GM23248 (cell line): ENCODE measurements around the gene BARX2. TPM values are rescaled to one million over a fixed set of nuclear protein-coding genes. Genes with fewer than 3 reads are reported as not detected.

Source experiments
- DNase-seq: peaks from one replicate; pipeline ENCODE4 v3.0.0-alpha.2; 2015
- H2AFZ ChIP-seq: fragments of 200-600 bp; sonication (generic); 2 replicates; pipeline ENCODE4 v1.6.1; 2016; ENCODE audit warnings: antibody characterized with exemption
- H3F3A ChIP-seq: fragments of 200-600 bp; sonication (generic); 2 replicates; pipeline ENCODE4 v1.6.1; 2016; ENCODE audit warnings: mild to moderate bottlenecking, antibody characterized with exemption, mixed run types; ENCODE audit not compliant: insufficient read depth
- H3K27ac ChIP-seq: fragments of 200-600 bp; sonication (generic); 2 replicates; pipeline ENCODE4 v1.5.1; 2016; ENCODE audit warnings: mild to moderate bottlenecking
- H3K27me3 ChIP-seq: fragments of 200-600 bp; sonication (generic); replicated peaks from 2 replicates; pipeline ENCODE4 v1.6.1; 2016; ENCODE audit warnings: mild to moderate bottlenecking; ENCODE audit not compliant: insufficient read depth
- H3K36me3 ChIP-seq: fragments of 200-600 bp; sonication (generic); 2 replicates; pipeline ENCODE4 v1.6.1; 2016; ENCODE audit warnings: low read depth, mild to moderate bottlenecking
- H3K4me1 ChIP-seq: fragments of 200-600 bp; sonication (generic); 2 replicates; pipeline ENCODE4 v1.6.1; 2016; ENCODE audit warnings: mild to moderate bottlenecking; ENCODE audit not compliant: insufficient read depth
- H3K4me2 ChIP-seq: fragments of 200-600 bp; sonication (generic); one replicate; pipeline ENCODE4 v1.6.1; 2016; ENCODE audit warnings: mild to moderate bottlenecking; ENCODE audit not compliant: unreplicated experiment
- H3K4me3 ChIP-seq: fragments of 200-600 bp; sonication (generic); 2 replicates; pipeline ENCODE4 v1.5.1; 2016; ENCODE audit warnings: mild to moderate bottlenecking
- H3K79me2 ChIP-seq: fragments of 200-600 bp; sonication (generic); 2 replicates; pipeline ENCODE4 v1.6.1; 2016; ENCODE audit warnings: mild to moderate bottlenecking; ENCODE audit not compliant: insufficient read depth
- H3K9ac ChIP-seq: fragments of 200-600 bp; sonication (generic); 2 replicates; pipeline ENCODE4 v1.6.1; 2016; ENCODE audit warnings: mild to moderate bottlenecking
- H3K9me2 ChIP-seq: fragments of 200-600 bp; sonication (generic); 2 replicates; pipeline ENCODE4 v1.6.1; 2016; ENCODE audit warnings: mixed run types, mild to moderate bottlenecking, moderate library complexity; ENCODE audit not compliant: insufficient read depth
- H3K9me3 ChIP-seq: fragments of 200-600 bp; sonication (generic); one replicate; pipeline ENCODE4 v1.6.1; 2017; ENCODE audit warnings: low read depth
- H4K20me1 ChIP-seq: fragments of 200-600 bp; sonication (generic); 2 replicates; pipeline ENCODE4 v1.6.0; 2016; ENCODE audit not compliant: insufficient read depth
- EZH2 ChIP-seq: fragments of 200-600 bp; sonication (generic); IDR thresholded peaks from 2 replicates; pipeline ENCODE4 v1.6.1; 2018; ENCODE audit warnings: antibody characterized with exemption, mild to moderate bottlenecking; ENCODE audit not compliant: insufficient read depth, poor library complexity, severe bottlenecking
- EZH2phosphoT487 ChIP-seq: fragments of 200-600 bp; sonication (generic); IDR thresholded peaks from 2 replicates; pipeline ENCODE4 v1.6.1; 2018; ENCODE audit warnings: antibody characterized with exemption, moderate library complexity, mild to moderate bottlenecking, low read depth; ENCODE audit not compliant: insufficient read depth
- WGBS, 2 experiments: methylation state at CpG; one replicate each; pipeline ENCODE4 v1.1.6; 2015 to 2017; ENCODE audit warnings: low lambda C conversion rate in 2 of 2, low coverage in 1 of 2; ENCODE audit errors: missing lambda C conversion rate in 2 of 2; 5-methylcytosine and 5-hydroxymethylcytosine counted together
- in situ Hi-C: fragments of 300-500 bp; cut with MboI; formaldehyde crosslinking; loops from 2 replicates; pipeline ENCODE4 v1.15.0; 2020
- polyA plus RNA-seq: library from polyadenylated mRNA; unstranded; fragments of >200 nt; fragmentation: Nextera tagmentation; extraction: Ambion mirVana; gene quantifications from 2 replicates; pipeline ENCODE4 v1.2.1, GENCODE V29; 2016
- total RNA-seq: library from RNA; depleted of rRNA; stranded (reverse); fragments of >200 nt; shearing (Covaris generic); gene quantifications from 2 replicates; pipeline ENCODE4 v1.2.3, GENCODE V29; 2014

The BARX2 gene
- total and polyA plus RNA-seq, 2 experiments from 2014 or later, result not detected

GRCh38 chr11:129382583-129382982 is 6.9 kb downstream of the BARX2 start:
- Histone ChIP-seq H3K4me1 (no peaks in the 10 kb centered on the region), H3F3A (no peaks in the 10 kb centered on the region), H3K9ac (no peak overlapping the region), H3K79me2 (no peaks in the 10 kb centered on the region), H3K4me2 (no peak overlapping the region), H3K27ac (no peak overlapping the region), H3K9me3 (no peaks in the 10 kb centered on the region), H4K20me1 (no peaks in the 10 kb centered on the region), H3K9me2 (no peaks in the 10 kb centered on the region), H3K36me3 (no peaks in the 10 kb centered on the region), H3K27me3 (peaks cover 95% of the 10 kb centered on the region), H2AFZ (no peak overlapping the region), H3K4me3 (no peak overlapping the region)
- WGBS, 2 experiments, result 37 to 39% methylated on average over 7 of the region's 7 CpGs
- no peak for TF ChIP-seq EZH2phosphoT487
- no peak for TF ChIP-seq EZH2
- in situ Hi-C loops, result no loop called here
- DNase-seq, result no peak

DNA sequence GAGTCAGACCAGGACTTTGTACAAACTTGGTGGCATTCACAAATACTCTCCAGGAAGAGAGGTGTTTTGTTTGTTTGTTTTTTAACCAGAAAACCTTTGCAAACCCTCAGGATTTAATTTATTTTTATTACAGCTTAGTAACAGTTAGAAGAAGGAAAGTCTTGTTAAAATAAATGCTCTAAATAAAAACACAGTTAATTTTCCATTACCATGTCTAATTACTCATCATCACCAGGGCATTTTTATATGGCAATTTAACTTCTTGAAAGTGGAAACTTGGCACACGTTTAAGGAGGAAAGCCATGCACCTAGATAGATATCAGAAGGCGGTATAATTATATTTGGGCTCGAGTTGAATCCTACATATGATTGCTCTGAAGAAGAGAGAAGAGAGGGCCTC is 7.4 kb downstream of the BARX2 start:
- no peak overlapping the region for H3K27ac ChIP-seq
- H3K9ac ChIP-seq, result no peak overlapping the region
- H3K9me3 ChIP-seq, result no peaks in the 10 kb centered on the region
- no peak overlapping the region for H3K4me3 ChIP-seq
- H3F3A ChIP-seq, result no peaks in the 10 kb centered on the region
- no peak for DNase-seq
- in situ Hi-C loops, result no loop called here
- no peaks in the 10 kb centered on the region for H3K9me2 ChIP-seq
- H3K4me2 ChIP-seq, result no peak overlapping the region
- H3K79me2 ChIP-seq, result no peaks in the 10 kb centered on the region
- no peak overlapping the region for H2AFZ ChIP-seq
- H3K36me3 ChIP-seq, result no peaks in the 10 kb centered on the region
- peaks cover 95% of the 10 kb centered on the region for H3K27me3 ChIP-seq
- no peaks in the 10 kb centered on the region for H4K20me1 ChIP-seq
- TF ChIP-seq EZH2phosphoT487, result no peak
- TF ChIP-seq EZH2, result no peak
- no peaks in the 10 kb centered on the region for H3K4me1 ChIP-seq
- 22 to 31% methylated on average over 3 of the region's 3 CpGs for WGBS, 2 experiments

DNA sequence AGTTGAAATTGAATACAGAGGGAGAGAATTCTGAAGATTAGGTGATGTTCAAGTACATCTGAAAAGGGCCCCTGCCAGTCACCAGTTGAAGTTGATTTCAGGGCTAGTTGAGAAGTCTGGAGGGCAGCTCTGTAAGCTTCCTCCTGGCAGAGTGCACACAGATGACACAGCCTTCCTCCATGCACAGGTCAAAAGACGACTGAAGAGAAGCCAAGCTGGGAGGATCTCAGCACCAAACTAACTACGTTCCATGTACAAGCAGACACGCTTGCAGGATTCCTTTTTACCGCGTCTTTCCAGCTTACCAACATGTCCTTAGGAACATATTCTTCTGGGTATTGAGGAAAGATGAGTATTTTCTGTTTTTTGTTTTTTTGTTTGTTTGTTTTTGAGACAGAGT is 7.9 kb downstream of the BARX2 start:
- no peak overlapping the region for H2AFZ ChIP-seq
- peaks cover 95% of the 10 kb centered on the region for H3K27me3 ChIP-seq
- H3K4me1 ChIP-seq, result no peaks in the 10 kb centered on the region
- in situ Hi-C loops, result no loop called here
- no peak overlapping the region for H3K9ac ChIP-seq
- DNase-seq, result no peak
- 57% methylated on average over 5 of the region's 5 CpGs for WGBS, 2 experiments
- H3K79me2 ChIP-seq, result no peaks in the 10 kb centered on the region
- no peaks in the 10 kb centered on the region for H3K9me2 ChIP-seq
- H3F3A ChIP-seq, result no peaks in the 10 kb centered on the region
- H4K20me1 ChIP-seq, result no peaks in the 10 kb centered on the region
- no peaks in the 10 kb centered on the region for H3K9me3 ChIP-seq
- H3K27ac ChIP-seq, result no peak overlapping the region
- no peak overlapping the region for H3K4me2 ChIP-seq
- H3K36me3 ChIP-seq, result no peaks in the 10 kb centered on the region
- H3K4me3 ChIP-seq, result no peak overlapping the region
- no peak for TF ChIP-seq EZH2phosphoT487
- no peak for TF ChIP-seq EZH2

GRCh38 chr11:129384415-129384814 is 8.8 kb downstream of the BARX2 start:
- Histone ChIP-seq H3K27ac (no peak overlapping the region), H4K20me1 (no peaks in the 10 kb centered on the region), H3K79me2 (no peaks in the 10 kb centered on the region), H3K9ac (no peak overlapping the region), H3K9me2 (no peaks in the 10 kb centered on the region), H3K4me3 (no peak overlapping the region), H3K36me3 (no peaks in the 10 kb centered on the region), H3K4me2 (no peak overlapping the region), H3K9me3 (no peaks in the 10 kb centered on the region), H3K4me1 (no peaks in the 10 kb centered on the region), H3F3A (no peaks in the 10 kb centered on the region), H3K27me3 (peaks cover 95% of the 10 kb centered on the region), H2AFZ (no peak overlapping the region)
- in situ Hi-C loops, result no loop called here
- TF ChIP-seq EZH2 (no peak), EZH2phosphoT487 (no peak)
- WGBS, 2 experiments, result 32 to 39% methylated on average over 3 of the region's 3 CpGs
- no peak for DNase-seq

DNA sequence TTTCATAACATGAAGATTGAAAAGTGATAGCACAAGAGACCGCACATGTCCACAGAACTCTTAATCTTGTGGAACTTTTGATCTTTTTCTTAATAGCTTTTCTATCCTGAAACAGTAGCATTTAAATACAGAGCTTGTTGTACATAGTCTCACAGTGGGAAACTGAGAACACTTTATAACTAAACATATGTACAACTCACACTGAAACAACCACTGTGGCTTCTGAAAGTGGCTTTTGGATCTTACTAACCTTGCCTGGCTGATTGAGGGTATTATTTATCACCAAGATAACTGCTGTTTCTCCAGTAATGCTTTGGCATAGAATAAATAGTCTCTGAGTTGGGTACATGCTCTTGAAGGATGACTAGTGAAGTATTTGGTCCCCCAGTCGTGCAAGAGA is 10.2 kb downstream of the BARX2 start:
- no peak overlapping the region for H3K9ac ChIP-seq
- no peaks in the 10 kb centered on the region for H3K36me3 ChIP-seq
- no peaks in the 10 kb centered on the region for H3K9me3 ChIP-seq
- H3K27me3 ChIP-seq, result peaks cover 95% of the 10 kb centered on the region
- no peak overlapping the region for H2AFZ ChIP-seq
- no peaks in the 10 kb centered on the region for H3K9me2 ChIP-seq
- DNase-seq, result no peak
- no peak overlapping the region for H3K4me2 ChIP-seq
- H3K27ac ChIP-seq, result no peak overlapping the region
- H3K4me3 ChIP-seq, result no peak overlapping the region
- H3F3A ChIP-seq, result no peaks in the 10 kb centered on the region
- in situ Hi-C loops, result no loop called here
- 22 to 23% methylated on average over 2 of the region's 2 CpGs for WGBS, 2 experiments
- H3K79me2 ChIP-seq, result no peaks in the 10 kb centered on the region
- H4K20me1 ChIP-seq, result no peaks in the 10 kb centered on the region
- TF ChIP-seq EZH2phosphoT487, result no peak
- no peaks in the 10 kb centered on the region for H3K4me1 ChIP-seq
